Fibroblast of the aortic adventitia (primary cell): ENCODE data around the gene YBX2. TPM values are rescaled to one million over a fixed set of nuclear protein-coding genes. Genes with fewer than 3 reads are reported as not detected.

Experiments
- DNase-seq: peaks from one replicate; pipeline ENCODE4 v3.0.0-alpha.2; 2010; ENCODE audit warnings: low read depth
- H3K4me3 ChIP-seq: 2 replicates; pipeline ENCODE4 v1.5.1; 2011; ENCODE audit warnings: low read depth, mild to moderate bottlenecking, control low read depth, low read length, moderate library complexity
- CTCF ChIP-seq: IDR thresholded peaks from 2 replicates; pipeline ENCODE4 v1.5.1; 2011; ENCODE audit warnings: mild to moderate bottlenecking, low read length, control low read depth, inconsistent platforms; ENCODE audit not compliant: insufficient read depth
- small RNA-seq: library from RNA; depleted of rRNA; stranded (forward); fragments of <200 nt; gene quantifications from one replicate; pipeline ENCODE3, GENCODE V24; 2012
- total RNA-seq: library from RNA; depleted of rRNA; stranded (reverse); fragments of >200 nt; gene quantifications from 2 replicates; pipeline ENCODE4 v1.2.3, GENCODE V29; 2012; ENCODE audit warnings: low replicate concordance

The YBX2 gene
- total RNA-seq, 1 donor = not detected

- TF ChIP-seq CTCF = no peak
- peak overlapping the region; percentile 89 for H3K4me3 ChIP-seq
- no peak for DNase-seq
Observed at GRCh38 chr17:7238420-7239090, 55.9 kb downstream of the YBX2 start.

Small RNAs within 50 kb of the gene (small RNA-seq; reads per million reads assigned to genes)
- not detected for gene AC026954.2
- not detected for gene RF00019

Other genes with a start within 250 kb of the YBX2 start
- not detected in 2 replicates for gene CLEC10A, start 214.4 kb downstream of the YBX2 start, total RNA-seq
- gene ASGR2, start 179.8 kb downstream of the YBX2 start, total RNA-seq = not detected in 2 replicates
- gene ASGR1, start 115.3 kb downstream of the YBX2 start, total RNA-seq = 0.09 and 2.8 TPM in 2 replicates
- 2.9 and 11.9 TPM in 2 replicates for gene DLG4, start 74.8 kb downstream of the YBX2 start, total RNA-seq
- 136 and 210 TPM in 2 replicates for gene ACADVL, start 74.7 kb downstream of the YBX2 start, total RNA-seq
- 67.7 and 102 TPM in 2 replicates for gene DVL2, start 60.1 kb downstream of the YBX2 start, total RNA-seq
- gene PHF23, start 55.2 kb downstream of the YBX2 start, total RNA-seq = 26.7 and 40.3 TPM in 2 replicates
- 293 and 420 TPM in 2 replicates for gene GABARAP, start 52.2 kb downstream of the YBX2 start, total RNA-seq
- 15.3 and 41.2 TPM in 2 replicates for gene CTDNEP1, start 42.9 kb downstream of the YBX2 start, total RNA-seq
- 31.6 and 35.6 TPM in 2 replicates for gene ELP5, start 42.4 kb downstream of the YBX2 start, total RNA-seq
- 3.0 TPM in 1 of 2 replicates, not detected in the other for gene CLDN7, start 32.2 kb downstream of the YBX2 start, total RNA-seq
- gene SLC2A4, start 12.9 kb downstream of the YBX2 start, total RNA-seq = 0.18 TPM in 1 of 2 replicates, not detected in the other
- gene EIF5A, start 13.0 kb upstream of the YBX2 start, total RNA-seq = 78.3 and 1,006 TPM in 2 replicates
- 28.4 and 69.1 TPM in 2 replicates for gene GPS2, start 20.7 kb upstream of the YBX2 start, total RNA-seq
- 17.4 and 17.7 TPM in 2 replicates for gene NEURL4, start 34.7 kb upstream of the YBX2 start, total RNA-seq
- 0.72 TPM in 1 of 2 replicates, not detected in the other for gene ACAP1, start 41.9 kb upstream of the YBX2 start, total RNA-seq
- 6.1 and 6.9 TPM in 2 replicates for gene KCTD11, start 57.5 kb upstream of the YBX2 start, total RNA-seq
- not detected in 2 replicates for gene TMEM95, start 60.5 kb upstream of the YBX2 start, total RNA-seq
- under 0.01 TPM in 1 of 2 replicates, not detected in the other for gene TNK1, start 86.5 kb upstream of the YBX2 start, total RNA-seq
- 19.5 and 26.9 TPM in 2 replicates for gene PLSCR3, start 99.9 kb upstream of the YBX2 start, total RNA-seq
- gene TMEM256, start 109.5 kb upstream of the YBX2 start, total RNA-seq = 21.7 and 43.7 TPM in 2 replicates
- 7.0 and 20.3 TPM in 2 replicates for gene NLGN2, start 113.2 kb upstream of the YBX2 start, total RNA-seq
- gene SPEM1, start 125.7 kb upstream of the YBX2 start, total RNA-seq = not detected in 2 replicates
- not detected in 2 replicates for gene SPEM2, start 131.0 kb upstream of the YBX2 start, total RNA-seq
- 0.25 TPM in 1 of 2 replicates, not detected in the other for gene SPEM3, start 134.2 kb upstream of the YBX2 start, total RNA-seq
- gene TMEM102, start 140.8 kb upstream of the YBX2 start, total RNA-seq = 1.6 and 2.2 TPM in 2 replicates
- gene FGF11, start 144.9 kb upstream of the YBX2 start, total RNA-seq = 0.36 and 1.7 TPM in 2 replicates
- 4.7 and 6.1 TPM in 2 replicates for gene CHRNB1, start 150.4 kb upstream of the YBX2 start, total RNA-seq
- 37.4 and 45.5 TPM in 2 replicates for gene ZBTB4, start 185.0 kb upstream of the YBX2 start, total RNA-seq
- not detected in 2 replicates for gene SLC35G6, start 186.8 kb upstream of the YBX2 start, total RNA-seq
- 72.9 and 74.1 TPM in 2 replicates for gene POLR2A, start 189.7 kb upstream of the YBX2 start, total RNA-seq